ENCODE results near the gene PCGF3. TPM values are rescaled to one million over a fixed set of nuclear protein-coding genes. Genes with fewer than 3 reads are reported as not detected.

The PCGF3 gene, protein sequence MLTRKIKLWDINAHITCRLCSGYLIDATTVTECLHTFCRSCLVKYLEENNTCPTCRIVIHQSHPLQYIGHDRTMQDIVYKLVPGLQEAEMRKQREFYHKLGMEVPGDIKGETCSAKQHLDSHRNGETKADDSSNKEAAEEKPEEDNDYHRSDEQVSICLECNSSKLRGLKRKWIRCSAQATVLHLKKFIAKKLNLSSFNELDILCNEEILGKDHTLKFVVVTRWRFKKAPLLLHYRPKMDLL
- polyA plus RNA-seq (ENCODE audit: insufficient read length in 12 of 12): 100 to 1,000 TPM in 1 of 12 donors, 10 to 100 TPM in 10, not detected in 1; 41.0 to 103 (median 56.2) TPM
- long read RNA-seq, donor 1, full-length matches to known transcripts: 68 of 68 reads
- long read RNA-seq, donor 1, partial matches to known transcripts: 0 of 68 reads
- long read RNA-seq, donor 1, other reads (novel, unspliced or antisense): 0 of 68 reads
- long read RNA-seq, donor 2, full-length matches to known transcripts: 17 of 17 reads
- long read RNA-seq, donor 2, partial matches to known transcripts: 0 of 17 reads
- long read RNA-seq, donor 2, other reads (novel, unspliced or antisense): 0 of 17 reads
- long read RNA-seq, donor 3, full-length matches to known transcripts: 23 of 36 reads
- long read RNA-seq, donor 3, partial matches to known transcripts: 13 of 36 reads
- long read RNA-seq, donor 3, other reads (novel, unspliced or antisense): 0 of 36 reads
- long read RNA-seq, donor 4, transcript PCGF3-213 (1 exons, 1,899 nt): major isoform, 13 of 15 reads
- long read RNA-seq, donor 4, partial matches to known transcripts: 0 of 15 reads
- long read RNA-seq, donor 4, other reads (novel, unspliced or antisense): 0 of 15 reads
- long read RNA-seq, donor 5, full-length matches to known transcripts: 48 of 53 reads
- long read RNA-seq, donor 5, partial matches to known transcripts: 5 of 53 reads
- long read RNA-seq, donor 5, other reads (novel, unspliced or antisense): 0 of 53 reads
- long read RNA-seq, donor 6, full-length matches to known transcripts: 16 of 16 reads
- long read RNA-seq, donor 6, partial matches to known transcripts: 0 of 16 reads
- long read RNA-seq, donor 6, other reads (novel, unspliced or antisense): 0 of 16 reads
- long read RNA-seq, donor 7, full-length matches to known transcripts: 7 of 7 reads
- long read RNA-seq, donor 7, partial matches to known transcripts: 0 of 7 reads
- long read RNA-seq, donor 7, other reads (novel, unspliced or antisense): 0 of 7 reads
- long read RNA-seq, donor 8, full-length matches to known transcripts: 30 of 30 reads
- long read RNA-seq, donor 8, partial matches to known transcripts: 0 of 30 reads
- long read RNA-seq, donor 8, other reads (novel, unspliced or antisense): 0 of 30 reads
- long read RNA-seq, donor 9, full-length matches to known transcripts: 20 of 20 reads
- long read RNA-seq, donor 9, partial matches to known transcripts: 0 of 20 reads
- long read RNA-seq, donor 9, other reads (novel, unspliced or antisense): 0 of 20 reads
- long read RNA-seq, donor 10, full-length matches to known transcripts: 17 of 17 reads
- long read RNA-seq, donor 10, partial matches to known transcripts: 0 of 17 reads
- long read RNA-seq, donor 10, other reads (novel, unspliced or antisense): 0 of 17 reads
- long read RNA-seq, donor 11, full-length matches to known transcripts: 21 of 21 reads
- long read RNA-seq, donor 11, partial matches to known transcripts: 0 of 21 reads
- long read RNA-seq, donor 11, other reads (novel, unspliced or antisense): 0 of 21 reads

DNA sequence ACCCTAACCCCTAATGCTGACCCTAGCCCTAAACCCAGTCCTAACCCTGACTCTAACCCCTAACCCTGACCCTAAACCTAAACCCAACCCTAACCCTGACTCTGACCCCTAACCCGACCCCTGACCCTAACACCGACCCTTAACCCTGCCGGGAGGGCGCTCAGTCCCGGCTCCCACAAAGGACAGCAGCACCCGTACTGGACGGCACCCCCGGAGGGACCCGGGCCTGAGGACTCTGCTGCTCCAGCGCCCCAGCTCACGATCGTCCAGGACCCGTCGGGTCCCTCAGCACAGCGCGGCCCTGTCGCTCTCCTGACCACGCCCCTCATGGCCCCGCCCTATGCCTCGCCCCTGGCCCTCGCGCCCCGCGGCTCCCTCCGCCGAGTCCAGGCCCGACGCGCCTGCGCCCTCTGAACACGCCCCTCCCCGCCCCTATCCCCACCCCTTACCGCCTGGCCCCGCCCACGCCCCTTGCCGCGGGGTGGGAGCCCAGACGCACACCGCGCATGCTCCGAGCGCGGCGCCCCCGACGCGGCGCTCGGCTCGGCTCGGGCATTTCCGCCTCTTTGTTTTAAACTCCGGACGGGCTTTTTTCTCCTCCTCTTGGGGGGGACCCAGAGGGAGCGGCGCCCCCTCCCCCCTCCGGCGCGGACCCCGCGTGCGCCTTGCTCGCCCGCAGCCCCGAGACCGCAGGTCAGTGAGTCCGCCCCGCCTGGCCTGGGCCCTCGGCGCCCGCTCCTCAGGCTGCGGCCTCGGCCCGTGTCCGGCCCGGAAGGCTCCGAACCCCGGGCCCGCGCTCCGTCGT is at the start of gene PCGF3:
Gene PCGF3 (plus strand): TSS at position 555 of the 805 bp plus-strand sequence. CDS start 27,849 bp downstream, outside the sequence.
- peak; percentile 95 for DNase-seq

DNA sequence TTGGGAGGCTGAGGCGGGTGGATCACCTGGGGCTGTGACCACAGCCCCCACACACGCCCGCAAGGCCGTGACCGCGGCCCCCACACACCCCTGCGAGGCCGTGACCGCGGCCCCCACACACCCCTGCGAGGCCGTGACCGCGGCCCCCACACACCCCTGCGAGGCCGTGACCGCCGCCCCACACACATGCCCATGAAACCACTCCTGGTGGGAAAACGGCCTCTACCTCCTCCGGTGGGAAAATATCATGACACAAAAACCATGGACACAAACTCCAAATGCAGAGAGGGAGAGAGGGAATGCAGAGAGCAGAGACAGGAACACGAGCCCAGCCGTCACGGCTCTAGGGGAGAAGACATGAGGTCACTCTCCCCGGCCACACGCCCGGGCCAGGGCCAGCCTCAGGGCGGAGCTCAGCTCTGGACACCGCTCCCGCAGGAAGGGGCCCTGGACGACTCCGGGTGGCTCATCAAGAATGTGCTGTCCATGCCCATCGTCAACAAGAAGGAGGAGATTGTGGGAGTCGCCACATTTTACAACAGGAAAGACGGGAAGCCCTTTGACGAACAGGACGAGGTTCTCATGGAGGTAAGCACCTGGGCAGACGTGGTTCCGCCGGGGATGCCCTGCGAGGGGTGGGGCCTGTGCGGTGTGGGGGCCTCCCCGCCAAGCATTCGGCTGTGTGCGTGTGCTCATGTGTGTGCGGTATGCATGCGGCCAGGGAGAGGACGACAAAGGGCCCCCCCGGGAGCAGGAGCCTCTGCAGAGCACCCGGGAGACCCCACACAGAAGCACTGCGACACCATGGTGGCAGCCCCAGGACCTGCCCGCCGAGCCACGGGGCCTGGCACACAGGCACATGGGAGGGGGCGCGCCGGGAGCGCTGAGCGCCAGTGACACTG is 48.9 kb upstream of the PCGF3 start:
- DNase-seq: no peak

DNA sequence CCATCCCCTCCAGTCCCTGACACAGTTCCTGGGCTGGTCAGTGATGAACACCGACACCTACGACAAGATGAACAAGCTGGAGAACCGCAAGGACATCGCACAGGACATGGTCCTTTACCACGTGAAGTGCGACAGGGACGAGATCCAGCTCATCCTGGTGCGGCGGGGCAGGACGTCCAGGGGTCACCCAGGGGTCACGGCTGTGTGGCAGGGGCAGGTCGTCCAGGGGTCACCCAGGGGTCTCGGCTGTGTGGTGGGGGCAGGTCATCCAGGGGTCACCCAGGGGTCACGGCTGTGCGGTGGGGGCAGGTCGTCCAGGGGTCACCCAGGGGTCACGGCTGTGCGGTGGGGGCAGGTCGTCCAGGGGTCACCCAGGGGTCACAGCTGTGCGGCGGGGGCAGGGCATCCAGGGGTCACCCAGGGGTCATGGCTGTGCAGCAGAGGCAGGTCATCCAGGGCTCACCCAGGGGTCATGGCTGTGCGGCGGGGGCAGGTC is 48.2 kb upstream of the PCGF3 start:
- DNase-seq: no peak

- DNase-seq: no peak
These were observed 47.6 kb upstream of the PCGF3 start for GRCh38 chr4:657834-658667.

DNA sequence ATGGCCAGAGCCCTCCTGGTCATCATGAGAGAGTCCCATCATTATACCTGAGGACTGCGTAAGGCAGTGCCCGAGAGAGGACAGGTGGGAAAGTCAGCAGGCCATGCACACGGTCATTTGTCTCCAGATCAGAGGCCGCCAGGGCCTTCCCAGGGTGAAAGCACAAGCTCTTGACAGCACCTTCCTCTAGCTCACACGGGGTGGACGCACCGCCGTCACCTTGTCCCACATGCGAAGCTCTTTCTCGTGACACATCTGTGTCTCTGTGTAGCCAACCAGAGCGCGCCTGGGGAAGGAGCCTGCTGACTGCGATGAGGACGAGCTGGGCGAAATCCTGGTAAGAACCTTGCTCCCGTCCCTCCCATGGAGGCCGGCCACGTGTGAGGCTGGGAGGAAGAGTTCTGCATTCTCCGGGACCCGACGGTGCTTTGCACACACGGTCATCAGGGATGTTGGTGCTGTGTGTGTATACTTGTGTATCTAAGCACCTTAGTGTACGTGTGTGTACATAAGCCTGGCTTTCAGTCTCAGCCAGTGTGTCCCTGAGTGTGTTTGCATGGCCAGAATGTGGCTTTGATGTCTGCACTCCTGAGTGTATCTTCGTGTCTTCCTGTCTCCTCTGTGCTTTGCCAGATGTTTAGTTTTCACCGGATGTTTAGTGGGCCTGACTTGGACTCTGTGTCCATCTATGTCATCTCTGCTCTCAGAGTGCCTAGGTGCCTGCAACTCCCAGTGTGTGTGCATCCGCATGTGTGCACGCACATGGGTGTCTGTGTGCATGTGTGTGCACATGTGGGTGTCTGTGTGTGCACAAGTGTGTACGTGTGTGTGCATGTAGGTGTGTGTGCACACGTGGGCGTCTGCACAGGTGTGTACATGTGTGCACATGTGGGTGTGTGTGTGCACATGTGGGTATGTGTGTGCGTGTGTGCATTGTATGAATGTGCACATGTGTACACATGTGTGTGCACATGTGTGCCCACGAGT is 46.7 kb upstream of the PCGF3 start:
- DNase-seq: no peak

GRCh38 chr4:659851-660250 is 45.8 kb upstream of the PCGF3 start:
- no peak for DNase-seq

DNA sequence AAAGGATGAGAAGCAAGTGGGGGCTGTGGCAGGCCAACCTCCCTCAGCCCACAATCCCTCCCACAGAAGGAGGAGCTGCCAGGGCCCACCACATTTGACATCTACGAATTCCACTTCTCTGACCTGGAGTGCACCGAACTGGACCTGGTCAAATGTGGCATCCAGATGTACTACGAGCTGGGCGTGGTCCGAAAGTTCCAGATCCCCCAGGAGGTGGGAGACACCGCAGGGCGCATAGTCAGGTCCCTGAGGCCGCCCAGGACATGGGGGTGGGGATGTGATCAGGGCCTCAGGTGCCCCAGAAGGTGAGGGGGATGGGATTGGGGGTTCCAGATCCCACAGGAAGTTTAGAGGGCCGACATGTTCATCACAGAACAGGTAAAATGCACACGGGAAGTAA is 45.2 kb upstream of the PCGF3 start:
- no peak for DNase-seq

- DNase-seq: no peak
These were observed 44.4 kb upstream of the PCGF3 start for GRCh38 chr4:661231-661630.

DNA sequence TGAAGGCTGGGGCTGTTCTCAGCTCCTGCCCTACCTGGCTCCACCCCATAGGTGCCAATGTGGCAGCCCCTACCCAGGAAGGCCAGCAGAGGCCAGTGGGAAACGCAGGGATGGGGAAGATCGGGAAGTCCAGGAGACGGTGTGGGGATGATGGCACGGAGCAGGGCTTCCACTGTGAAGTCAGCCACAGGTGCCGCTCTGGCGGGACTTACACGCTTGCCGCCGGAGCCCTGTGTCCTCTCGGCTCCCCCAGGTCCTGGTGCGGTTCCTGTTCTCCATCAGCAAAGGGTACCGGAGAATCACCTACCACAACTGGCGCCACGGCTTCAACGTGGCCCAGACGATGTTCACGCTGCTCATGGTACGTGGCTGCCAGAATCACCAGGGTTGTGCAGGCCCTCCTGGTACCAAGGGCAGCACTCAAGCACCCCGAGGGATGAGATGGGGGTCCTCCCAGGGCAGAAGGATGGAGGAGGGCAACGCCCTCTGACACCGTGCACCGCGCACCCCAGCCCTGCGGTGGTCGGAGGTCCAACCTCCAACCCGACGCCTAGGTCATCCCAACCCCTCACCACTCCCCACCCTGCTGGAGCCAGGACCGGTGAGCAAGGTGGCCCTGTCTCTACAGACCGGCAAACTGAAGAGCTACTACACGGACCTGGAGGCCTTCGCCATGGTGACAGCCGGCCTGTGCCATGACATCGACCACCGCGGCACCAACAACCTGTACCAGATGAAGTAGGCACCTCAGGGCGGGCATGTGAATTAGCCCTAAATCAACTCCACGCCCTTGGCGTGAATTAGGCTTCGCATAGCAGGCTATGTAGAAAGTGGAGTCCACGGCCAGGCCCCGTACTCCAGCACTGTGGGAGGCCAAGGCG is 43.5 kb upstream of the PCGF3 start:
- DNase-seq: no peak

DNA sequence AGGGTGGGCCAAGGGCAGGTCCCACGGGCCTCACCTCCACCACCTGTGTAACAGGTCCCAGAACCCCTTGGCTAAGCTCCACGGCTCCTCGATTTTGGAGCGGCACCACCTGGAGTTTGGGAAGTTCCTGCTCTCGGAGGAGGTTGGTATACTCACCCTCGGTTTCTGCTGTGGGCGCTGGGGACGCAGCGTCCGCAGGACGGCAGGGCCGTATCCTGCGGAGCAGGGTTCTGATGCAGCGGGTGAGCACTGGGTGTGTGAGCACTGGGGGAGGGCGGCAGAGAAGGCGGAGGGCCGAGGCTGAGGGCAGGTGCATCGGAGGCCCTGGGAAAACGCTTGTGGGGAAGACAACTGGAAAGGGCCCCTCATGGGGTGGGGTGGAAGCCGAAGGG is 42.6 kb upstream of the PCGF3 start:
- DNase-seq: no peak

DNA sequence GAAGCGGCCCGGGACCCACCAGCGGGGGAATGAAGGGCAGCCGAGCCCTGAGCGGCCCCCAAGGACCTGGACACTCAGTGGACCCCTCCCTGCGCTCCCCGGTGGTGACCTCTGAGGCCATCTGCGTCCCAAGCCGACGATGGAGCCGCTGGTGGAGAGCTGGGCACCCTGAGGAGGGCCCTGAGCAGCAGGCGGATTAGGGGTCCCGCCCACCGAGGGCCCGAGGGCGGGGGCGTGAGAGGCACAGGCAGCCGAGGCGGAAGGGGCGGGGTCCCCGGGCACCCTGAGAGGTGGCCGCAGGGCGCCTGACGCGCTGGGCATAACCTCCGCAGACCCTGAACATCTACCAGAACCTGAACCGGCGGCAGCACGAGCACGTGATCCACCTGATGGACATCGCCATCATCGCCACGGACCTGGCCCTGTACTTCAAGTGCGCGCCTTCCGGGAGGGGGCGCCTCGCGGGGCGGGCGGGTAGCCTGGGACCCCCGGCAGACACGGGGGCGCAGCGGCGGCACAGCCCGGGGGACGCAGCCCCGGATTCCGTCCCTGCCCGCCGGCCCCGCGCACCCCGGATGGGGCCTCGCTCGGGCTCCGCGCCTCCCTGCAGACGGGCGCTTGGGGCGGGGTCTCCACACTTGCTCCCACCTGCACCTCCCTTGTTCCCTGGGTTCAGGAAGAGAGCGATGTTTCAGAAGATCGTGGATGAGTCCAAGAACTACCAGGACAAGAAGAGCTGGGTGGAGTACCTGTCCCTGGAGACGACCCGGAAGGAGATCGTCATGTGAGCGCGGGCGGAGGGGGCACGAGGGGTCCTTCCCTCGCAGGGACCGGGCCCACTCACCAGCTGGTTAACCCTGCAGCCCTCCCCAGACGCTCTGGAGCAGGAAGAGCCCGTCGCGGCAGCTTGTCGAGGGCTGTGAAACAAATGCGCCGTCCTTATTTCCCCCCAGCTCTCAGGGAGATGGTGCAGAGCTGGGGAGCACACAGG is 41.9 kb upstream of the PCGF3 start:
- DNase-seq: no peak

- DNase-seq: no peak
These were observed 40.9 kb upstream of the PCGF3 start for GRCh38 chr4:664713-665231.

GRCh38 chr4:665381-665750 is 40.3 kb upstream of the PCGF3 start:
- DNase-seq: no peak

Measured in muscle of arm (tissue), 14 donors.